Measurements from ENCODE around the gene MPP1. TPM values are rescaled to one million over a fixed set of nuclear protein-coding genes. Genes with fewer than 3 reads are reported as not detected.
A peak's percentile ranks its signal among the peaks of the same experiment; 100 is the strongest.

MPP1 gene
- total and polyA plus RNA-seq, 9 of the 15 experiments (the other 6 are each of a cell fraction or from before 2014, with no cell fraction given), result 227 to 395 (median 283) TPM

GRCh38 chrX:154751669-154752271, 53.5 kb downstream of the MPP1 start (continued):
- TF ChIP-seq POU5F1 (IDR thresholded peaks at IDR 0.05; ENCODE audit: borderline replicate concordance, low read depth, low read length, partially characterized antibody) (no peak), GTF2E2 (tag; IDR thresholded peaks at IDR 0.05) (no peak), ZBTB7A (IDR thresholded peaks at IDR 0.05; ENCODE audit: borderline replicate concordance, control insufficient read depth, low read depth, low read length) (no peak), PML (IDR thresholded peaks at IDR 0.05; ENCODE audit: low read length) (peak; percentile 66), ZNF143 (CRISPR knock-in tag; IDR thresholded peaks at IDR 0.05) (no peak), SNIP1 (IDR thresholded peaks at IDR 0.05; ENCODE audit: low read depth) (no peak), PRPF4 (IDR thresholded peaks at IDR 0.05; ENCODE audit: insufficient read depth, low read depth, low read length, poor library complexity, severe bottlenecking) (no peak), CBFA2T2 (conservative IDR thresholded peaks at IDR 0.05) (peak; percentile 81), CBX1 (IDR thresholded peaks at IDR 0.05; ENCODE audit: low read depth) (no peak), HMGXB4 (CRISPR knock-in tag; IDR thresholded peaks at IDR 0.05) (no peak), KLF13 (tag; IDR thresholded peaks at IDR 0.05; ENCODE audit: borderline replicate concordance, low read depth) (no peak), SLC30A9 (CRISPR knock-in tag; IDR thresholded peaks at IDR 0.05) (no peak), PTBP1 (IDR thresholded peaks at IDR 0.05; ENCODE audit: low read depth, low read length) (no peak), BDP1 (IDR thresholded peaks at IDR 0.05; ENCODE audit: insufficient read depth, insufficient read length) (no peak), MCM5 (IDR thresholded peaks at IDR 0.05; ENCODE audit: low read depth) (no peak), FOXJ3 (CRISPR knock-in tag; IDR thresholded peaks at IDR 0.05) (no peak), ID3 (CRISPR knock-in tag; IDR thresholded peaks at IDR 0.05) (no peak), ID3 (tag; IDR thresholded peaks at IDR 0.05) (peak; percentile 49; the same call in 1 of the 2 replicates), MTA1 (IDR thresholded peaks at IDR 0.05; ENCODE audit: borderline replicate concordance) (no peak), FOXM1 (IDR thresholded peaks at IDR 0.05; ENCODE audit: low read depth) (peak; percentile 62; the same call in 1 of the 2 replicates), FOXM1 (CRISPR knock-in tag; IDR thresholded peaks at IDR 0.05; ENCODE audit: low read depth) (no peak), ATF3 (IDR thresholded peaks at IDR 0.05) (no peak), ATF3 (CRISPR knock-in tag; conservative IDR thresholded peaks at IDR 0.05) (no peak), SMARCE1 (IDR thresholded peaks at IDR 0.05) (0 out of 2 replicates have a peak, but pooled peaks have one; percentile 63), ZNF263 (CRISPR knock-in tag; IDR thresholded peaks at IDR 0.05; ENCODE audit: borderline replicate concordance) (no peak; the same call in 1 of the 2 replicates), CTBP1 (IDR thresholded peaks at IDR 0.05; ENCODE audit: borderline replicate concordance) (no peak; the same call in none of the 2 replicates), FOXA3 (CRISPR knock-in tag; conservative IDR thresholded peaks at IDR 0.05 in 1 of 2, IDR thresholded peaks at IDR 0.05 in 1 of 2) (no peak)
